ENCODE measurements around the gene CLTA.

- TF ChIP-seq CTCF (IDR thresholded peaks at IDR 0.05; ENCODE audit: low read length): no peak
- no peak for TF ChIP-seq EZH2 (IDR thresholded peaks at IDR 0.05; ENCODE audit: borderline replicate concordance, low read length)
Measured at GRCh38 chr9:36170531-36170930, 20.2 kb upstream of the CLTA start.

All from OCI-LY1 (cell line).